Measurements from ENCODE around the gene SCYL2. TPM values are rescaled to one million over a fixed set of nuclear protein-coding genes. Genes with fewer than 3 reads are reported as not detected.

SCYL2 gene
- total RNA-seq, 5 donors from 2014 or later (not counting 1 experiment from before 2014, with no cell fraction given): 33.1 to 43.4 (median 36.7) TPM

DNA sequence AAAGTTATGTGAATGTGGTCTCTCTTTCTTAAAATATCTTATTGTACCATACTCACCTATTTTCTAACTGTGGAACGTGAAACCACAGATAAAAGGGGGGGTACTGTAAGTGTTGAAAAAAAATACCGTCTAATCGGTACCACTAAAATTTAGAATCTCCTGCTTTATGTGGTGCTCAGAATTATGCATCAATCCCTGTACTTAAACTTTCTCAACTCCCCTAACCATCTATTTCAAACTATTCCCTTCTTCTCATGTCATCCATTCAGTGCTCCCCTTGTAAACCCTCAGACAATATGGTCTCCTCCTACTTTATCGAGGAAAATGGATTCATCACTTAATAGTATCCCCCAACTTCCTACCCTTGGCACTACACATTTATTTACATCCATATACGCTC, 23.8 kb upstream of the SCYL2 start:
- H3K27ac ChIP-seq (ENCODE audit: low read length): no peak overlapping the region
- no peak for DNase-seq
- H3K4me1 ChIP-seq (ENCODE audit: control insufficient read depth in 1 of 2, extremely low read depth in 1 of 2, insufficient read depth in 2 of 2, low read length in 2 of 2): no peaks in the 10 kb centered on the region
- Mint-ChIP-seq H3K4me3 (no peak overlapping the region), H3K9me3 (no peaks in the 10 kb centered on the region), H3K36me3 (no peaks in the 10 kb centered on the region), H3K27me3 (no peaks in the 10 kb centered on the region), H3K27ac (no peak overlapping the region), H3K4me1 (no peaks in the 10 kb centered on the region)
- no peak overlapping the region for H3K4me3 ChIP-seq (ENCODE audit: control insufficient read depth in 1 of 2, extremely low read depth in 1 of 2, low read length in 1 of 2)
- ChIA-PET POLR2A (no interaction called here), CTCF (no interaction called here)
- H3K27me3 ChIP-seq (replicated peaks in 1 of 2; ENCODE audit: control insufficient read depth in 2 of 2, extremely low read depth in 1 of 2, insufficient read depth in 2 of 2, low read length in 1 of 2): no peaks in the 10 kb centered on the region
- no peaks in the 10 kb centered on the region for H3K9me3 ChIP-seq
- no peak for ATAC-seq (replicated peaks in 1 of 4)
- 60% methylated on average over 3 of the region's 5 CpGs for WGBS (ENCODE audit: insufficient coverage)
- no peaks in the 10 kb centered on the region for H3K36me3 ChIP-seq (ENCODE audit: control insufficient read depth in 2 of 2, extremely low read depth in 1 of 2, insufficient read depth in 1 of 2, low read length in 1 of 2)

DNA sequence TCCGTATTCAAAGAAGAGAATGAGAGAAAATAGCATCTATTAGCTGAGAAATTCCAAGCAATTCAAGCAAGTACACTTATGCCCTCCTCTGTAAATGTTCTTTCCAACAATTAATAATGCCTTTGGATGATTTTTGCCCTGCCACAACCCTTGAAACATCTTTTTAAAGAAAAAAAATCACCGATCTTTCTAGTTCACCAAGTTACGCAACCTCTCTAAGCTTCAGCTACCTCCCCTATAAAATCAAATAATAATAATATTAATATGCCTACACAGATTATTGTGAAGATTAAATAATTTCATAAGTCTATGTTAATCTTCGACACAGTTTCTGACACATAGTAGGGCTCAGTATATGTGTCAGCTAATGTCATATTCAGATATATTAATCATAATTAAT, 19.2 kb upstream of the SCYL2 start:
- Histone ChIP-seq H3K4me1 (ENCODE audit: control insufficient read depth in 1 of 2, extremely low read depth in 1 of 2, insufficient read depth in 2 of 2, low read length in 2 of 2) (no peaks in the 10 kb centered on the region), H3K4me3 (ENCODE audit: control insufficient read depth in 1 of 2, extremely low read depth in 1 of 2, low read length in 1 of 2) (no peak overlapping the region), H3K36me3 (ENCODE audit: control insufficient read depth in 2 of 2, extremely low read depth in 1 of 2, insufficient read depth in 1 of 2, low read length in 1 of 2) (no peaks in the 10 kb centered on the region), H3K27ac (ENCODE audit: low read length) (no peak overlapping the region), H3K9me3 (no peaks in the 10 kb centered on the region), H3K27me3 (replicated peaks in 1 of 2; ENCODE audit: control insufficient read depth in 2 of 2, extremely low read depth in 1 of 2, insufficient read depth in 2 of 2, low read length in 1 of 2) (no peaks in the 10 kb centered on the region)
- H3K4me3 Mint-ChIP-seq: no peak overlapping the region
- ATAC-seq (replicated peaks in 1 of 4) (no peak), DNase-seq (no peak)
- H3K9me3 Mint-ChIP-seq: no peaks in the 10 kb centered on the region
- H3K36me3 Mint-ChIP-seq: no peaks in the 10 kb centered on the region
- no peaks in the 10 kb centered on the region for H3K4me1 Mint-ChIP-seq
- ChIA-PET POLR2A (no interaction called here), CTCF (no interaction called here)
- H3K27ac Mint-ChIP-seq: no peak overlapping the region
- no peaks in the 10 kb centered on the region for H3K27me3 Mint-ChIP-seq
- WGBS (ENCODE audit: insufficient coverage): no CpG with 5 or more reads among the region's 4 CpGs

- Mint-ChIP-seq H3K36me3 (no peaks in the 10 kb centered on the region), H3K9me3 (no peaks in the 10 kb centered on the region), H3K4me1 (no peaks in the 10 kb centered on the region), H3K27ac (no peak overlapping the region), H3K27me3 (no peaks in the 10 kb centered on the region), H3K4me3 (no peak overlapping the region)
- DNase-seq: no peak
- Histone ChIP-seq H3K36me3 (ENCODE audit: control insufficient read depth in 2 of 2, extremely low read depth in 1 of 2, insufficient read depth in 1 of 2, low read length in 1 of 2) (no peaks in the 10 kb centered on the region), H3K4me3 (ENCODE audit: control insufficient read depth in 1 of 2, extremely low read depth in 1 of 2, low read length in 1 of 2) (no peak overlapping the region), H3K27ac (ENCODE audit: low read length) (no peak overlapping the region), H3K9me3 (no peaks in the 10 kb centered on the region), H3K27me3 (replicated peaks in 1 of 2; ENCODE audit: control insufficient read depth in 2 of 2, extremely low read depth in 1 of 2, insufficient read depth in 2 of 2, low read length in 1 of 2) (no peaks in the 10 kb centered on the region), H3K4me1 (ENCODE audit: control insufficient read depth in 1 of 2, extremely low read depth in 1 of 2, insufficient read depth in 2 of 2, low read length in 2 of 2) (no peaks in the 10 kb centered on the region)
- no peak for ATAC-seq (replicated peaks in 1 of 4)
- ChIA-PET POLR2A (no interaction called here), CTCF (no interaction called here)
Observed at GRCh38 chr12:100248886-100249285, 18.1 kb upstream of the SCYL2 start.

DNA sequence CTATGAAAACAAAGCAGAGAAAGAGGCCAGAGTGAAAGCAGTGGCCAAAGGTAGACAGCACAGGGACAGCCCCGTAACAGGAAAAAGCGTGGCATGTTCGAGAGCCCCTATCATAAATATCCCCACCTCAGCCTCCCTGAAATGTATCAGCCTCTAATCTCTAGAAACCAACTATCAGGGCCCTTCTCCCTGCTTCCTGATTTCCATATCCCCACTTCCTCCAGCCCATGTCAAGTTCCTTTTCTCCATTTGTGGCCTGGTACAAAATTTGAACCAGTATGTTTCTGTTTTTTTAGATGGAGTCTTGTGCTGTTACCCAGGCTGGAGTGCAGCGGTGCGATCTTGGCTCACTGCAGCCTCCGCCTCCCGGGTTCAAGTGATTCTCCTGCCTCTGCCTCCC, 17.0 kb upstream of the SCYL2 start:
- H3K4me1 Mint-ChIP-seq: no peaks in the 10 kb centered on the region
- H3K27ac Mint-ChIP-seq: no peak overlapping the region
- POLR2A ChIA-PET: no interaction called here
- no peaks in the 10 kb centered on the region for H3K36me3 Mint-ChIP-seq
- no peaks in the 10 kb centered on the region for H3K27me3 Mint-ChIP-seq
- no peak for DNase-seq
- Histone ChIP-seq H3K27me3 (replicated peaks in 1 of 2; ENCODE audit: control insufficient read depth in 2 of 2, extremely low read depth in 1 of 2, insufficient read depth in 2 of 2, low read length in 1 of 2) (no peaks in the 10 kb centered on the region), H3K9me3 (no peaks in the 10 kb centered on the region), H3K4me3 (ENCODE audit: control insufficient read depth in 1 of 2, extremely low read depth in 1 of 2, low read length in 1 of 2) (no peak overlapping the region), H3K4me1 (ENCODE audit: control insufficient read depth in 1 of 2, extremely low read depth in 1 of 2, insufficient read depth in 2 of 2, low read length in 2 of 2) (no peaks in the 10 kb centered on the region), H3K36me3 (ENCODE audit: control insufficient read depth in 2 of 2, extremely low read depth in 1 of 2, insufficient read depth in 1 of 2, low read length in 1 of 2) (no peaks in the 10 kb centered on the region), H3K27ac (ENCODE audit: low read length) (no peak overlapping the region)
- CTCF ChIA-PET: no interaction called here
- WGBS (ENCODE audit: insufficient coverage): 95% methylated on average over 4 of the region's 7 CpGs
- no peak for ATAC-seq (replicated peaks in 1 of 4)
- no peak overlapping the region for H3K4me3 Mint-ChIP-seq
- no peaks in the 10 kb centered on the region for H3K9me3 Mint-ChIP-seq

DNA sequence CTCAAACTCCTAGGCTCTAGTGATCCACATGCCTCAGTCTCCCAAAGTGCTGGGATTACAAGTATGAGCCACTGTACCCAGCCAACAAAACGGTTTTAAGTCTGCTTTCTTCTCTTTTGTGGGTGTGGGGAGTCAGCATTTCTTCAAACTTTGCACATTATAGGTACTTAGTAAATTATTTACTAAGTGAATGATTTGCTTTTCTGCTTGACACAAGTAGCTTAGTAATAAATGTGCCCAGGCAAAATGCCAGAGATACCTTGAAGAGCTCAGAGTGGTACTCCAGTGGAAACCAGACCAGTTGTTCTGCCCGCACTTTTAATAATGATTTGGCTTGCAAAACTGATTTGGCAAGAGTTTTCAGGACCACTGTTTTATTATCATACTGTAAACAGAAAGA, 15.1 kb upstream of the SCYL2 start:
- H3K9me3 ChIP-seq: no peaks in the 10 kb centered on the region
- no peak overlapping the region for H3K27ac Mint-ChIP-seq
- H3K27me3 ChIP-seq (replicated peaks in 1 of 2; ENCODE audit: control insufficient read depth in 2 of 2, extremely low read depth in 1 of 2, insufficient read depth in 2 of 2, low read length in 1 of 2): no peaks in the 10 kb centered on the region
- H3K4me1 ChIP-seq (ENCODE audit: control insufficient read depth in 1 of 2, extremely low read depth in 1 of 2, insufficient read depth in 2 of 2, low read length in 2 of 2): no peaks in the 10 kb centered on the region
- no peaks in the 10 kb centered on the region for H3K36me3 Mint-ChIP-seq
- H3K36me3 ChIP-seq (ENCODE audit: control insufficient read depth in 2 of 2, extremely low read depth in 1 of 2, insufficient read depth in 1 of 2, low read length in 1 of 2): no peaks in the 10 kb centered on the region
- no peaks in the 10 kb centered on the region for H3K4me1 Mint-ChIP-seq
- H3K4me3 ChIP-seq (ENCODE audit: control insufficient read depth in 1 of 2, extremely low read depth in 1 of 2, low read length in 1 of 2): no peak overlapping the region
- ATAC-seq (replicated peaks in 1 of 4) (no peak), DNase-seq (no peak)
- ChIA-PET POLR2A (no interaction called here), CTCF (interaction anchor here in 1 of 2 donors (1.0 kb wide), 1 partner anchor 16 kb away, joined by 3 read pairs; no protein-coding TSS in a partner anchor)
- no peaks in the 10 kb centered on the region for H3K27me3 Mint-ChIP-seq
- no peak overlapping the region for H3K27ac ChIP-seq (ENCODE audit: low read length)
- H3K9me3 Mint-ChIP-seq: no peaks in the 10 kb centered on the region
- WGBS (ENCODE audit: insufficient coverage): no CpG with 5 or more reads among the region's 2 CpGs
- no peak overlapping the region for H3K4me3 Mint-ChIP-seq

GRCh38 chr12:100253437-100253836, 13.5 kb upstream of the SCYL2 start:
- Mint-ChIP-seq H3K36me3 (no peaks in the 10 kb centered on the region), H3K27me3 (no peaks in the 10 kb centered on the region), H3K9me3 (no peaks in the 10 kb centered on the region), H3K4me3 (no peak overlapping the region), H3K4me1 (peaks cover 3 to 6% (median 5%) of the 10 kb centered on the region in 3 donors), H3K27ac (no peak overlapping the region)
- no peak for ATAC-seq (replicated peaks in 1 of 4)
- no peak for DNase-seq
- Histone ChIP-seq H3K27ac (ENCODE audit: low read length) (no peak overlapping the region), H3K27me3 (replicated peaks in 1 of 2; ENCODE audit: control insufficient read depth in 2 of 2, extremely low read depth in 1 of 2, insufficient read depth in 2 of 2, low read length in 1 of 2) (no peaks in the 10 kb centered on the region), H3K4me3 (ENCODE audit: control insufficient read depth in 1 of 2, extremely low read depth in 1 of 2, low read length in 1 of 2) (no peak overlapping the region), H3K36me3 (ENCODE audit: control insufficient read depth in 2 of 2, extremely low read depth in 1 of 2, insufficient read depth in 1 of 2, low read length in 1 of 2) (no peaks in the 10 kb centered on the region), H3K9me3 (no peaks in the 10 kb centered on the region), H3K4me1 (ENCODE audit: control insufficient read depth in 1 of 2, extremely low read depth in 1 of 2, insufficient read depth in 2 of 2, low read length in 2 of 2) (no peaks in the 10 kb centered on the region)
- POLR2A ChIA-PET: no interaction called here
- CTCF ChIA-PET: no interaction called here
- no CpG with 5 or more reads among the region's 1 CpG for WGBS (ENCODE audit: insufficient coverage)

GRCh38 chr12:100254876-100255275, 12.1 kb upstream of the SCYL2 start:
- peaks cover 3 to 6% (median 5%) of the 10 kb centered on the region in 3 donors for H3K4me1 Mint-ChIP-seq
- POLR2A ChIA-PET: no interaction called here
- H3K27ac ChIP-seq (ENCODE audit: low read length): no peak overlapping the region
- WGBS (ENCODE audit: insufficient coverage): 100% methylated on average over 1 of the region's 1 CpG
- H3K36me3 Mint-ChIP-seq: no peaks in the 10 kb centered on the region
- H3K27ac Mint-ChIP-seq: no peak overlapping the region
- no peaks in the 10 kb centered on the region for H3K36me3 ChIP-seq (ENCODE audit: control insufficient read depth in 2 of 2, extremely low read depth in 1 of 2, insufficient read depth in 1 of 2, low read length in 1 of 2)
- H3K4me3 ChIP-seq (ENCODE audit: control insufficient read depth in 1 of 2, extremely low read depth in 1 of 2, low read length in 1 of 2): no peak overlapping the region
- H3K27me3 Mint-ChIP-seq: no peaks in the 10 kb centered on the region
- DNase-seq (no peak), ATAC-seq (replicated peaks in 1 of 4) (no peak)
- no peak overlapping the region for H3K4me3 Mint-ChIP-seq
- CTCF ChIA-PET: no interaction called here
- H3K9me3 ChIP-seq: no peaks in the 10 kb centered on the region
- no peaks in the 10 kb centered on the region for H3K4me1 ChIP-seq (ENCODE audit: control insufficient read depth in 1 of 2, extremely low read depth in 1 of 2, insufficient read depth in 2 of 2, low read length in 2 of 2)
- H3K27me3 ChIP-seq (replicated peaks in 1 of 2; ENCODE audit: control insufficient read depth in 2 of 2, extremely low read depth in 1 of 2, insufficient read depth in 2 of 2, low read length in 1 of 2): no peaks in the 10 kb centered on the region
- H3K9me3 Mint-ChIP-seq: no peaks in the 10 kb centered on the region

Data from T-cell (primary cell).